Measurements from ENCODE around the gene KRT36. TPM values are rescaled to one million over a fixed set of nuclear protein-coding genes. Genes with fewer than 3 reads are reported as not detected.

Gene KRT36
- total RNA-seq, 2 experiments from 2014 or later, result not detected

DNA sequence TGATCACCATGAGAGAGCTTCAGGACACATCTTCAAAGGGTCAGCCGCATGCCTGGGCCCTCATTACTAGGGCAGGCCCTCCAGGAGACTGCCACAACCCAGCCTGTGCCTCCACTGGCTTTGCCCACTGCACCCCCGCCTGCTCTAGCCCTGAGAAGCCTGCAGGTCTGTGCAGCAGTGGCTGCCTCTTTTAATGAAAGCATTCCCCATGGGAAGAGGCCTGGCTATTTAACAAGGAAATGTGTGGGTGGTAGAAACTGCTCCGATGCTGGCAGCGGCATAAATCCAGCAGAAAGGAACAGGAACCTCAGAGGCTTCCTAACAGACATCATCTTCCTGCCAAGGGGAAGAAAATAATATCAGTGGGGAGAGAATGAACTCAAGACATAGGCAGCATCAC is 22.1 kb downstream of the KRT36 start:
- intact Hi-C loops (cut with micrococcal nuclease), result no loop called here
- Mint-ChIP-seq H3K27ac (no peak overlapping the region), H3K9me3 (no peaks in the 10 kb centered on the region), H3K27me3 (peaks cover 2% of the 10 kb centered on the region), H3K4me3 (no peak overlapping the region), H3K4me1 (ENCODE audit: low read depth) (no peaks in the 10 kb centered on the region), H3K36me3 (ENCODE audit: low read depth) (no peaks in the 10 kb centered on the region)
- ChIA-PET POLR2A (no interaction called here), CTCF (interaction anchor here (0.8 kb wide), 1 partner anchor 181 kb away, joined by 3 read pairs; no protein-coding TSS in a partner anchor)
- no peak for DNase-seq
- ATAC-seq, result no peak
- TF ChIP-seq, protein P1, sequence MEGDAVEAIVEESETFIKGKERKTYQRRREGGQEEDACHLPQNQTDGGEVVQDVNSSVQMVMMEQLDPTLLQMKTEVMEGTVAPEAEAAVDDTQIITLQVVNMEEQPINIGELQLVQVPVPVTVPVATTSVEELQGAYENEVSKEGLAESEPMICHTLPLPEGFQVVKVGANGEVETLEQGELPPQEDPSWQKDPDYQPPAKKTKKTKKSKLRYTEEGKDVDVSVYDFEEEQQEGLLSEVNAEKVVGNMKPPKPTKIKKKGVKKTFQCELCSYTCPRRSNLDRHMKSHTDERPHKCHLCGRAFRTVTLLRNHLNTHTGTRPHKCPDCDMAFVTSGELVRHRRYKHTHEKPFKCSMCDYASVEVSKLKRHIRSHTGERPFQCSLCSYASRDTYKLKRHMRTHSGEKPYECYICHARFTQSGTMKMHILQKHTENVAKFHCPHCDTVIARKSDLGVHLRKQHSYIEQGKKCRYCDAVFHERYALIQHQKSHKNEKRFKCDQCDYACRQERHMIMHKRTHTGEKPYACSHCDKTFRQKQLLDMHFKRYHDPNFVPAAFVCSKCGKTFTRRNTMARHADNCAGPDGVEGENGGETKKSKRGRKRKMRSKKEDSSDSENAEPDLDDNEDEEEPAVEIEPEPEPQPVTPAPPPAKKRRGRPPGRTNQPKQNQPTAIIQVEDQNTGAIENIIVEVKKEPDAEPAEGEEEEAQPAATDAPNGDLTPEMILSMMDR (IDR thresholded peaks at IDR 0.05), result no peak

DNA sequence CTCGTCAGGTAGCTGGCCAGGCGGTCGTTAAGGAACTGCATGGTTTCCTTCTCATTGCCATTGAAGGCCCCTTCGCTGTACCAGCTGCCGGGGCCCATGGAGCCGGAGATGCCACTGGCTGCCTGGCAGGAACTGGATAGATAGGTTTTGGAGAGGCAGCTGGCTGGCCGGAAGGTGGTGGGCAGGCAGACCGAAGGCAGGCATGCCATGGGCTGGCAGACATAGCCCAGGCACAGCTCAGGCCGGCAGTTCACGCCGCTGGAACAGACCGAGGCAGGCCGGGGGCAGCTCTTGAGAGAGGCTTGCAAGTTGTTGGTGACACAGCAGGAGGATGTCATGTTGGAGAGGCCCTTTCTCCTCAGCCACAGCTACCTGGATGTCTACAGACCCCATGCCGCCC is 22.7 kb downstream of the KRT36 start, which contains the start of gene KRT32:
TSS of gene KRT32 (minus strand) at position 399 of the 400 bp plus-strand sequence. CDS start at position 338, 61 bp downstream.
- CTCF ChIA-PET, result interaction anchor here (1.2 kb wide), 1 partner anchor 49 kb away, joined by 3 read pairs; no protein-coding TSS in a partner anchor
- peaks cover 2% of the 10 kb centered on the region for H3K27me3 Mint-ChIP-seq
- POLR2A ChIA-PET, result interaction anchor here (0.8 kb wide), 1 partner anchor 24 kb away, joined by 3 read pairs; no protein-coding TSS in a partner anchor
- H3K4me3 Mint-ChIP-seq, result no peak within 1 kb of the TSS
- intact Hi-C loops (cut with micrococcal nuclease), result no loop called here
- DNase-seq (no peak), ATAC-seq (no peak)
- TF ChIP-seq, protein P1 (IDR thresholded peaks at IDR 0.05), result no peak
- no peaks in the 10 kb centered on the region for H3K9me3 Mint-ChIP-seq
- H3K4me1 Mint-ChIP-seq (ENCODE audit: low read depth), result no peaks in the 10 kb centered on the region
- H3K27ac Mint-ChIP-seq, result no peak within 1 kb of the TSS
- H3K36me3 Mint-ChIP-seq (ENCODE audit: low read depth), result no peaks in the 10 kb centered on the region

DNA sequence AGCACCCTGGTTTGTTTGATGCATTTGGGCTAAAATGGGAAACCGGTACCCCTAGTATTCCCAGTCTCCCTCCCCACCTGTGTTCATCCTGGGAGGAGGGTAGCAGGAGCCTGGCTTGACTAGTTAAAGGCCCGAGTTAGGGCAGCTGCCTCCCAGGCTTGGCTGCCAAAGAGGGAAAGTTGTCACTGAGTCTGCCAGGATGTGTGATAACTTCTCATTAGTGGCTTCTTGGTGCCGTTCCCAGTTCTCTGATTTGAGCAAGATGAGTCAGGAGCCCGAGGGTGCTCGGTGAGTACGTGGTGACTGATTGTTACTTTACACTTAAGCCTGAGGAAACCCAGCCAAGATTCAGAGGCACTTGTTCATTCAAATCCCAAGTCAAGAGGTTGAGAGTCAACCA is 25.0 kb downstream of the KRT36 start:
- POLR2A ChIA-PET, result no interaction called here
- Mint-ChIP-seq H3K36me3 (ENCODE audit: low read depth) (no peaks in the 10 kb centered on the region), H3K9me3 (no peaks in the 10 kb centered on the region), H3K4me1 (ENCODE audit: low read depth) (no peaks in the 10 kb centered on the region), H3K27me3 (peaks cover 2% of the 10 kb centered on the region), H3K4me3 (no peak overlapping the region), H3K27ac (no peak overlapping the region)
- TF ChIP-seq, protein P1 (IDR thresholded peaks at IDR 0.05), result no peak
- DNase-seq (no peak), ATAC-seq (no peak)
- intact Hi-C loops (cut with micrococcal nuclease), result no loop called here
- CTCF ChIA-PET, result no interaction called here

DNA sequence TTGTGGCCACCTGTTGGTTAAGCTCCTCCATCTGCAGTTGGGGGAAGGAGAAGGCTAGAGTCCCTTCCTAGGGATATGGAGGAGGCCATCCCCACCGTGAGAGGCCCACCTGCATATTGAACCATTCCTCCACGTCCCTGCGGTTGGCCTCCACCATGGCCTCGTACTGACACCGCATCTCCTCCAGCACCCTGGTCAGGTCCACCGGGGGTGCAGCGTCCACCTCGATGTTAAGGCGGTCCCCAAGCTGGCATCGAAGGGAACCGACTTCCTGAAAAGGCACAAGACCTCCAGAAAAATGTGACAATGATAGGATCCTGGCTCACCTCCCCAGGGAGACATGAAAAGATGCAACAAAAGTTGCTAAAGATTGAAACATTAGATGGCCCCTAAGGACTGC is 25.5 kb downstream of the KRT36 start:
- Mint-ChIP-seq H3K4me1 (ENCODE audit: low read depth) (no peaks in the 10 kb centered on the region), H3K27ac (no peak overlapping the region), H3K36me3 (ENCODE audit: low read depth) (no peaks in the 10 kb centered on the region), H3K9me3 (no peaks in the 10 kb centered on the region), H3K27me3 (peaks cover 2% of the 10 kb centered on the region), H3K4me3 (no peak overlapping the region)
- intact Hi-C loops (cut with micrococcal nuclease), result no loop called here
- ChIA-PET CTCF (interaction anchor here (1.4 kb wide), 1 partner anchor 23 kb away, joined by 3 read pairs; no protein-coding TSS in a partner anchor), POLR2A (no interaction called here)
- TF ChIP-seq, protein P1 (IDR thresholded peaks at IDR 0.05), result no peak
- DNase-seq (no peak), ATAC-seq (no peak)

DNA sequence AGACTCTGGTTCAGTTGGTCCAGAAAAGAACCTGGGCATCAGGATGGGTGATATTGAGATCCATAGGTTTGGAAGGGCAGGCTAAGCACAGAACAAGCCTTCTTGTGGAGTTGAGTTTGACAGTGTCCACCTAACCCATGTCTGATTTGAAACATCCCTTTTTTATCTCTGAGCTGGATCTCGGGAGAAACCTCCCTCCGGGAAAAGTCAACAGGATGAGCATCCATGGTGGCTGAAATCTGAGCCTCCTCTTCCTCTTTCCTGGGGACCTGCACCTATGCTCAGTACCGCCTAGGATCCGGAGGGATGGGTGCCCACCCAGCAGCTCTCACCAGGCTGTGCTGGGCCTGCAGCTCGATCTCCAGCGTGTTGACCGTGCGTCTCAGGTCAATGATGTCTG is 26.0 kb downstream of the KRT36 start:
- TF ChIP-seq, protein P1 (IDR thresholded peaks at IDR 0.05), result no peak
- ATAC-seq (no peak), DNase-seq (no peak)
- H3K27ac Mint-ChIP-seq, result no peak overlapping the region
- intact Hi-C loops (cut with micrococcal nuclease), result no loop called here
- POLR2A ChIA-PET, result no interaction called here
- CTCF ChIA-PET, result interaction anchor here (0.9 to 1.4 kb wide), 3 partner anchors 11 to 25 kb away, joined by 3 read pairs; no protein-coding TSS in a partner anchor
- H3K4me3 Mint-ChIP-seq, result no peak overlapping the region
- no peaks in the 10 kb centered on the region for H3K4me1 Mint-ChIP-seq (ENCODE audit: low read depth)
- H3K27me3 Mint-ChIP-seq, result peaks cover 2% of the 10 kb centered on the region
- H3K36me3 Mint-ChIP-seq (ENCODE audit: low read depth), result no peaks in the 10 kb centered on the region
- H3K9me3 Mint-ChIP-seq, result no peaks in the 10 kb centered on the region
